ENCODE results near the gene APPBP2. TPM values are rescaled to one million over a fixed set of nuclear protein-coding genes. Genes with fewer than 3 reads are reported as not detected.
"Not testable (repeated sequence)": the region's sequence is repeated elsewhere in the genome, so short reads cannot be mapped to it uniquely, and the experiment has no call there.

The APPBP2 gene
- polyA plus RNA-seq, 3 donors, result 6.4 to 14.7 (median 10.4) TPM

GRCh38 chr17:60522889-60523626, 3.0 kb downstream of the APPBP2 start:
- H3K27me3 ChIP-seq (ENCODE audit: control insufficient read depth in 2 of 2, insufficient read depth in 2 of 2, low read length in 2 of 2), result no peaks in the 10 kb centered on the region
- intact Hi-C loops (cut with micrococcal nuclease), result no loop called here
- Mint-ChIP-seq H3K27me3 (ENCODE audit: low read depth in 3 of 3) (peaks cover 0 to 2% (median 0%) of the 10 kb centered on the region in 3 donors), H3K9me3 (no peaks in the 10 kb centered on the region), H3K4me1 (peaks cover 26% of the 10 kb centered on the region), H3K27ac (no peak overlapping the region), H3K36me3 (peaks cover 10 to 33% of the 10 kb centered on the region in 2 donors), H3K4me3 (no peak overlapping the region)
- TF ChIP-seq CTCF (IDR thresholded peaks at IDR 0.05), result no peak
- H3K9me3 ChIP-seq (replicated peaks in 1 of 2; ENCODE audit: control insufficient read depth in 1 of 2, insufficient read depth in 1 of 2, low read length in 2 of 2), result no peaks in the 10 kb centered on the region
- H3K4me2 ChIP-seq (replicated peaks; ENCODE audit: extremely low read depth, low read length, poor library complexity, severe bottlenecking), result no peak overlapping the region
- peaks cover 83% of the 10 kb centered on the region for H3K79me2 ChIP-seq (ENCODE audit: insufficient read depth, low read length)
- no CpG with 5 or more reads among the region's 3 CpGs for WGBS (ENCODE audit: insufficient coverage)
- no peak overlapping the region for H3K9ac ChIP-seq (ENCODE audit: insufficient read depth, low read length, poor library complexity, severe bottlenecking)
- no peak overlapping the region for H3K27ac ChIP-seq (ENCODE audit: low read depth in 1 of 2, low read length in 2 of 2)
- no peak overlapping the region for H3K4me3 ChIP-seq (replicated peaks in 1 of 3; ENCODE audit: low read depth in 2 of 3, low read length in 3 of 3)
- H4K20me1 ChIP-seq (ENCODE audit: insufficient read depth, low read length), result peaks cover 62% of the 10 kb centered on the region
- H3K4me1 ChIP-seq (ENCODE audit: control insufficient read depth in 1 of 2, insufficient read depth in 2 of 2, low read length in 2 of 2), result peaks cover 22 to 27% of the 10 kb centered on the region in 2 donors
- no peak overlapping the region for H2AFZ ChIP-seq (ENCODE audit: insufficient read depth, low read depth, low read length, poor library complexity, severe bottlenecking)
- H3K36me3 ChIP-seq (replicated peaks in 1 of 2; ENCODE audit: control insufficient read depth in 1 of 2, insufficient read depth in 2 of 2, low read length in 2 of 2), result peaks cover 3 to 45% of the 10 kb centered on the region in 2 donors
- no peak for DNase-seq

- H3K4me1 Mint-ChIP-seq, result peaks cover 14% of the 10 kb centered on the region
- no CpG with 5 or more reads among the region's 4 CpGs for WGBS (ENCODE audit: insufficient coverage)
Observed at GRCh38 chr17:60519795-60520194, 6.2 kb downstream of the APPBP2 start.

GRCh38 chr17:60515683-60516082, 10.4 kb downstream of the APPBP2 start:
- H3K4me3 ChIP-seq (replicated peaks in 1 of 3; ENCODE audit: low read depth in 2 of 3, low read length in 3 of 3); H3K27me3 Mint-ChIP-seq (ENCODE audit: low read depth in 3 of 3); H3K9me3 Mint-ChIP-seq; H2AFZ ChIP-seq (ENCODE audit: insufficient read depth, low read depth, low read length, poor library complexity, severe bottlenecking); H3K27me3 ChIP-seq (ENCODE audit: control insufficient read depth in 2 of 2, insufficient read depth in 2 of 2, low read length in 2 of 2); H3K9ac ChIP-seq (ENCODE audit: insufficient read depth, low read length, poor library complexity, severe bottlenecking); H3K4me3 Mint-ChIP-seq; intact Hi-C loops (cut with micrococcal nuclease); H3K4me1 Mint-ChIP-seq; H3K4me1 ChIP-seq (ENCODE audit: control insufficient read depth in 1 of 2, insufficient read depth in 2 of 2, low read length in 2 of 2); DNase-seq; H3K27ac ChIP-seq (ENCODE audit: low read depth in 1 of 2, low read length in 2 of 2); H3K9me3 ChIP-seq (replicated peaks in 1 of 2; ENCODE audit: control insufficient read depth in 1 of 2, insufficient read depth in 1 of 2, low read length in 2 of 2); H3K4me2 ChIP-seq (replicated peaks; ENCODE audit: extremely low read depth, low read length, poor library complexity, severe bottlenecking): not testable (repeated sequence)
- H3K36me3 Mint-ChIP-seq, result peaks cover 34 to 69% of the 10 kb centered on the region in 2 donors
- H3K79me2 ChIP-seq (ENCODE audit: insufficient read depth, low read length), result peaks cover 85% of the 10 kb centered on the region
- peaks cover 12 to 78% of the 10 kb centered on the region in 2 donors for H3K36me3 ChIP-seq (replicated peaks in 1 of 2; ENCODE audit: control insufficient read depth in 1 of 2, insufficient read depth in 2 of 2, low read length in 2 of 2)
- H4K20me1 ChIP-seq (ENCODE audit: insufficient read depth, low read length), result peaks cover 97% of the 10 kb centered on the region
- peak overlapping the region in 2 of 7 donors; percentile 21 to 63 for H3K27ac Mint-ChIP-seq
- 100% methylated on average over 3 of the region's 6 CpGs for WGBS (ENCODE audit: insufficient coverage)

More at GRCh38 chr17:60519795-60520194, 6.2 kb downstream of the APPBP2 start:
- Mint-ChIP-seq H3K27ac (no peak overlapping the region), H3K9me3 (no peaks in the 10 kb centered on the region), H3K36me3 (peaks cover 17 to 50% of the 10 kb centered on the region in 2 donors), H3K4me3 (no peak overlapping the region), H3K27me3 (ENCODE audit: low read depth in 3 of 3) (no peaks in the 10 kb centered on the region)
- Histone ChIP-seq H3K4me1 (ENCODE audit: control insufficient read depth in 1 of 2, insufficient read depth in 2 of 2, low read length in 2 of 2) (peaks cover 13 to 16% of the 10 kb centered on the region in 2 donors), H3K9me3 (replicated peaks in 1 of 2; ENCODE audit: control insufficient read depth in 1 of 2, insufficient read depth in 1 of 2, low read length in 2 of 2) (no peaks in the 10 kb centered on the region), H3K27me3 (ENCODE audit: control insufficient read depth in 2 of 2, insufficient read depth in 2 of 2, low read length in 2 of 2) (no peaks in the 10 kb centered on the region), H3K4me2 (replicated peaks; ENCODE audit: extremely low read depth, low read length, poor library complexity, severe bottlenecking) (no peak overlapping the region), H3K79me2 (ENCODE audit: insufficient read depth, low read length) (peaks cover 99% of the 10 kb centered on the region), H2AFZ (ENCODE audit: insufficient read depth, low read depth, low read length, poor library complexity, severe bottlenecking) (no peak overlapping the region), H3K9ac (ENCODE audit: insufficient read depth, low read length, poor library complexity, severe bottlenecking) (no peak overlapping the region), H3K4me3 (replicated peaks in 1 of 3; ENCODE audit: low read depth in 2 of 3, low read length in 3 of 3) (no peak overlapping the region), H4K20me1 (ENCODE audit: insufficient read depth, low read length) (peaks cover 94% of the 10 kb centered on the region), H3K36me3 (replicated peaks in 1 of 2; ENCODE audit: control insufficient read depth in 1 of 2, insufficient read depth in 2 of 2, low read length in 2 of 2) (peaks cover 3 to 62% of the 10 kb centered on the region in 2 donors), H3K27ac (ENCODE audit: low read depth in 1 of 2, low read length in 2 of 2) (no peak overlapping the region)
- no peak for DNase-seq
- intact Hi-C loops (cut with micrococcal nuclease), result no loop called here
- TF ChIP-seq CTCF (IDR thresholded peaks at IDR 0.05), result no peak
